ENCODE data around the gene ZNF335. TPM values are rescaled to one million over a fixed set of nuclear protein-coding genes. Genes with fewer than 3 reads are reported as not detected.

The ZNF335 gene, protein sequence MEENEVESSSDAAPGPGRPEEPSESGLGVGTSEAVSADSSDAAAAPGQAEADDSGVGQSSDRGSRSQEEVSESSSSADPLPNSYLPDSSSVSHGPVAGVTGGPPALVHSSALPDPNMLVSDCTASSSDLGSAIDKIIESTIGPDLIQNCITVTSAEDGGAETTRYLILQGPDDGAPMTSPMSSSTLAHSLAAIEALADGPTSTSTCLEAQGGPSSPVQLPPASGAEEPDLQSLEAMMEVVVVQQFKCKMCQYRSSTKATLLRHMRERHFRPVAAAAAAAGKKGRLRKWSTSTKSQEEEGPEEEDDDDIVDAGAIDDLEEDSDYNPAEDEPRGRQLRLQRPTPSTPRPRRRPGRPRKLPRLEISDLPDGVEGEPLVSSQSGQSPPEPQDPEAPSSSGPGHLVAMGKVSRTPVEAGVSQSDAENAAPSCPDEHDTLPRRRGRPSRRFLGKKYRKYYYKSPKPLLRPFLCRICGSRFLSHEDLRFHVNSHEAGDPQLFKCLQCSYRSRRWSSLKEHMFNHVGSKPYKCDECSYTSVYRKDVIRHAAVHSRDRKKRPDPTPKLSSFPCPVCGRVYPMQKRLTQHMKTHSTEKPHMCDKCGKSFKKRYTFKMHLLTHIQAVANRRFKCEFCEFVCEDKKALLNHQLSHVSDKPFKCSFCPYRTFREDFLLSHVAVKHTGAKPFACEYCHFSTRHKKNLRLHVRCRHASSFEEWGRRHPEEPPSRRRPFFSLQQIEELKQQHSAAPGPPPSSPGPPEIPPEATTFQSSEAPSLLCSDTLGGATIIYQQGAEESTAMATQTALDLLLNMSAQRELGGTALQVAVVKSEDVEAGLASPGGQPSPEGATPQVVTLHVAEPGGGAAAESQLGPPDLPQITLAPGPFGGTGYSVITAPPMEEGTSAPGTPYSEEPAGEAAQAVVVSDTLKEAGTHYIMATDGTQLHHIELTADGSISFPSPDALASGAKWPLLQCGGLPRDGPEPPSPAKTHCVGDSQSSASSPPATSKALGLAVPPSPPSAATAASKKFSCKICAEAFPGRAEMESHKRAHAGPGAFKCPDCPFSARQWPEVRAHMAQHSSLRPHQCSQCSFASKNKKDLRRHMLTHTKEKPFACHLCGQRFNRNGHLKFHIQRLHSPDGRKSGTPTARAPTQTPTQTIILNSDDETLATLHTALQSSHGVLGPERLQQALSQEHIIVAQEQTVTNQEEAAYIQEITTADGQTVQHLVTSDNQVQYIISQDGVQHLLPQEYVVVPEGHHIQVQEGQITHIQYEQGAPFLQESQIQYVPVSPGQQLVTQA (N-terminal part only)
- 11.4 TPM for polyA plus RNA-seq (ENCODE audit: insufficient read length)

DNA sequence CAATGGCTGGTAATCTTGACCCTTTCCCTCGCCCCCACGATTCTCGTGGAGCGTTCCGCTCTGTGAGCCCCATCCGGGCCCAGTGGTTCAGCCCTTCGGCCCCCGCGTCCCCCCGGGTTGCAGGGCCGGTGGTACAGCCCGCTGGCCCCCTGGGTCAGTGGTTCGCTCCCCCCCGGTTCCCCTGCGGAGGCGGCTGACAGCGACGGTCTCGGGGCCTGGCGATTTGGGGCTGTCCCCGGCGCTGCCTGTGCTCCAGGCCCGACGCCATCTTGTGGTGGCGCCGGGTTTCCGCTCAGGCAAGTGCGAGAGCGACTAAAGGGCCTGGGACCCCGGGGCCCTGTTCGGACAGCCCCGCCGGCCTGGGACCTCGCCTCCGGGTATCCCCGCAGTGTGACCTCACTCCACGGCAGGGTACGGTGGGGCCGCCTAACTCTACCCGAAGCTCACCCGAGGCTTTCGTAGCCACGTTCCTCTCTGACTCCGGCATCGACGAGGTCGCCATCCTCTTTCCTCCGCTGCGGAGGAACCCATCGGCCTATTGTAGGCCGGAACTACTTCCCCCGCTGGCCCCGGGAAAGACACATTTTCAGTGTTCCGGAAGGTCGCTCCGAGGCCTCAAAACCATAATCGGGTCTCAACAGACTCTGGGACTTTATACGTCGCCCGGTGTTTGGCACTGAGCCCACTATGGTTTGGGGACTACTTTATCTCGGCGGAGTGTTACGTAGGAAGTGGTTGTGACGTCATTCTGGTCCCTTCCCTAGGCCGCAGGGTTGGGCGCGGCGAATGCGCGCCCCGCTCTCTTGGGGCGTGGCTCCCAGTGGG lies at the start of gene ZNF335:
ZNF335 (minus strand) TSS at position 529 of the 825 bp plus-strand sequence. CDS start 793 bp downstream, outside the sequence.
- peak; percentile 82 for DNase-seq (ENCODE audit: low read depth)

DNA sequence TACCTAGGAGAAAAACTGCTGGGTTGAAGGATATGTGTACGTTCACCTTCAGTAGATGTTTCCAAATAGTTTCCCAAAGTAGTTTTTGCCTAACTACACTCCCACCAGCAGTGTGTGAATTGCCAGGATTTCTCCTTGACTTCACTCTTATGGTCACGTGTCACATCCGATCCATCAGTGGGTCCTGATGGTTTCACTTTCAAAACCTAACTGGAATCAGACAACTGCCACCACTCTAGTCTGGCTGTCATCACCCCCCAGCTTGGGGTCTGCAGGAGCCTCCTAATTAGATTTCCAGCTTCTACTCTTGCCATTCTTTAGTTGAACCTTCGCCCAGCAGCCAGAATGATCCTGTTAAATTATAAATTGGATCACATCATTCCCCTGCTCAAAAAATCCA lies 48.6 kb upstream of the ZNF335 start:
- no peak for DNase-seq (ENCODE audit: low read depth)

DNA sequence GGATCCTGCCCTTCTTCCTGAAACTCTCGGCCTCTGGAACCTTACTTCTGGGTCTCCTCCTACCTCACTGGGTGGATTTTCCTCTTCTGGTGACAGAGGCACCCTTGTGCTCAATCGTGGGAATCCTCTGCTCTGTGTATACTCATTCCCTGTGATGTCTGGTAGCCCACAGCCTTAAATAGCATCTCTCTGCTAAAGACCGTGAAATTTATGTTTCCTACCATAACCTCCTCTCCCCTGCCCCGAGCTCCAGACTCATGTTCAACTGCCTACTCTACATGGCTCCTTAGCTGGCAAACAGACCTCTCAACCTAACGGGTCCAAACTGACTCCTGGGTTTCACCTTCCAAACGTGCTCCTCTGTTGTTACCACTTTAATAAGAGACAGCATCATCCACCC lies 46.6 kb upstream of the ZNF335 start:
- no peak for DNase-seq (ENCODE audit: low read depth)

DNA sequence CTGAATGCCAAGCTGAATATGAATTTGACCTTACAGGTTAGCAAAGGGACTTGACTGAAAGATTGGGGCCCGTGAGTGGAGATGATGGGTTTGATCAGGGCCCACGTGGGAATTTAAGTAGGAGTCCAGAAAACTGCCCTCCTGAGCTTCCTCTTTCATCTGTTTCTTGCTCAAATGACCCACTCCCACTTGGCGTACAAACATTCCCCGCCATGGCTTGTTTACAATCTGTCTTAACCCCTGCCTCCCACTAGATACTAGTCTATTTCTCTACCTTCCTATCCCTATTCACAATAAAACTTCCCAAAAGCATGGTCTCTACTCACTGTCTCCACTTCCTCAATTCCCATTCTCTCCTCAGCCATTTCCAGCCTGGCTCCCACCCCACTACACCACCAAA lies 46.1 kb upstream of the ZNF335 start:
- no peak for DNase-seq (ENCODE audit: low read depth)

DNA sequence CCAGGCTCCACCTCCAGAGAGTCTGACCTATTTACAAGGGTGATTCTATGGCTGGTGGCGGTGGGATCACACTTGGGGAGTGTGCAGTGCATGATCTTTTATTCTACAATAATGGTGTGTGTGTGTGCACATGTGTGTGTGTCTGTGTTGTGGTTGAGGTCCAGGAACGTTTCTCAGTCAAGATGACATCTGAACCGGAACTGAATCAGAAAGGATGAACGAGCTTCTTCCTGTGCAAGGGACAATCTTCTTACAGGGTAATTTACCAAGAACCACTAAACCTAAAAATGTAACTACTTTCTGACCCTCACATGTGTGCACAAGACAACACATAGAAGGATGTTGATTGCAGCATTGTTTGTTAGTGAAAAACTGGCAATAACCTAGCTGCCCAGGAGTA lies 45.3 kb upstream of the ZNF335 start:
- DNase-seq (ENCODE audit: low read depth) = no peak

DNA sequence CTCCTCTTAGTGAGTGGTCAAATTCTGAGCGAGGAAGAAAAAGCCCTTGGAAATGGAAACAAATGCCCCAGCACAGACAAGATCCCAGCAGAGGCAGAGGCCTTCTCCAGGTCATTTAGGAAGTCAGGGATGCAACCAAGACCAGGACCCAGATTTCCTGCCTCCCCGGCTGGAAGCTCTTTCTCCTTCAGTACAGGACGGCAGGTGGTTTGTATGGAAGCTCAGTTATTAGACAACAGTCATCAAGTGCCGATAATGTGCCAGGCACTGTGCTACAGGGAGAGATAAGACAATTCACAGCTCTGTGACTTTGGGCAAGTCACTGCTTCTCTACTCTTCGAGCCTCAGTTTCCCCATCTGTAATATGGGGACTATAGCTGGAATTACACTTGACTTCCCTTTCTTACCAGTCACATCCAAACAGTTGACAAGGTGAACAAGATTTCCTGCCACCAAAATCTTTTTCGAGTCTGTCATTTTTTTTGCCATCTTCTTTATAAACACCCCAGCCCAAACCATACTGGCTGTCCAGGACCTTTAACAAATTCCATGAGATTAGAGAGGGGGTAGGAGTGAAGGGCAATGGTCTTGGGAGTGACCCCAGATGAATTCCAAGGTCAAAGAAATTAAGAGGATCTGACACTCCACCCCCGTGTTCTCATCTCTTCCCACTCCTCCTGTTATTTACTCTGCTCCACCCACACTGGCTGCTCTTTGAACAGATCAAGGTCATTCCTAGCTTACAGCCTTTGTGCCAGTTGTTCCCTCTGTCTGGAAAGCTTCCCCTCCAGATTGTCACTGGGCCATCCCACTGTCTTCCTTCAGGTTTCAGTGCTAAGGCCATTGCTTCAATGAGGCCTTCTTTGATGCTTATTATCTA lies 42.8 kb upstream of the ZNF335 start:
- DNase-seq (ENCODE audit: low read depth) = no peak

DNA sequence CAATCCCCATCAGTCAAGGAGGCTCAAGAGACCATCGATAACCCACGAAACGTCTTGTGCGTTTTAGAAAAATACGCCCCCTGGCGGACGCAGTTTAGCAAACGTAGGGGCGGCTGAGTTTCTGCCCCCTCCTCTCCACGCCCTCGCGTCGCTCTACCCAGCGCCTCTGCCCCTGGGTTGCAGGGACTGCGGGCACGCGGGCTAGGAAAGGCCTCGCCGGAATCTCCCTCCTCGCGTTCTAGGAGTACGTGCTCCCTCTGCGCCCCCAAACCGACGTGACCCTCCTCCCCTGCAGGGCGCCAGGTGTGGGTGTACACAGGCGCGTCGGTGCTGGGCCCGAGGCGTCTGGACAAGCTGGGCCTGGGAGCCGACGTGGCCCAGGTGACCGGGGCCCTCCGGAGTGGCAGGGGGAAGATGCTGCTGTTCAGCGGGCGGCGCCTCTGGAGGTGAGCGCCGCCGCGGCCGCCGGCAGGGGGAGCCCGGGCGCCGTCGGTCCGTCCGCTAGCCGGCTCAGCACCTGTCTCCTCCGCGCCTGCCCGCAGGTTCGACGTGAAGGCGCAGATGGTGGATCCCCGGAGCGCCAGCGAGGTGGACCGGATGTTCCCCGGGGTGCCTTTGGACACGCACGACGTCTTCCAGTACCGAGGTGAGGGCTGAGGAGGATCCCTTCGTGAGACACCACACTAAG lies 42.0 kb upstream of the ZNF335 start:
- no peak for DNase-seq (ENCODE audit: low read depth)

DNA sequence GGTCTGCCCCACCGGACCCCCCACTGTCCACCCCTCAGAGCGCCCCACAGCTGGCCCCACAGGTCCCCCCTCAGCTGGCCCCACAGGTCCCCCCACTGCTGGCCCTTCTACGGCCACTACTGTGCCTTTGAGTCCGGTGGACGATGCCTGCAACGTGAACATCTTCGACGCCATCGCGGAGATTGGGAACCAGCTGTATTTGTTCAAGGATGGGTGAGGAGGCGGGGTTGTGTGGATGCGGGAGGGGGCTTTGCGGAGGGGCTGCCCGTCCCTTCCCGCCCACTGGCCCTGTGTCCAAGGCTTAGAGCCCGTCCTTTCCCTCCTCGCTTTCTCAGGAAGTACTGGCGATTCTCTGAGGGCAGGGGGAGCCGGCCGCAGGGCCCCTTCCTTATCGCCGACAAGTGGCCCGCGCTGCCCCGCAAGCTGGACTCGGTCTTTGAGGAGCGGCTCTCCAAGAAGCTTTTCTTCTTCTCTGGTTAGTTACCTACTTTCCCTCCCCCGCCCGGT lies 41.4 kb upstream of the ZNF335 start:
- no peak for DNase-seq (ENCODE audit: low read depth)

DNA sequence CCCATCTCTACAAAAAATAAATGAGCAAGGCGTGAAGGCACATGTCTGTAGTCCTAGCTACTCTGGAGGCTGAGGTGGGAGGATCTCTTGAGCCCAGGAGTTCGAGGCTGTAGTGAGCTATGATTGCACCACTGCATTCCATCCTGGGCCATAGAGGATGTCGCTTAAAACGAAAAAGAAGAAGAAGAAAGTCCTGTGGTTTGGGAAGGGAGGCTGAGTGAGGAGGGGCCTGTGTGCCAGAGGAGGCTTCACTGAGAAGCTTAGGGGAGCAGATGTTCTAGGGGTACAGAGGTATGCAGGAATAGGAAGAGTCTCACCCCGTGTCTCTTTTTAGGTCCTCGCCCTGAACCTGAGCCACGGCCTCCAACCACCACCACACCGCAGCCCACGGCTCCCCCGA lies 40.9 kb upstream of the ZNF335 start:
- no peak for DNase-seq (ENCODE audit: low read depth)

DNA sequence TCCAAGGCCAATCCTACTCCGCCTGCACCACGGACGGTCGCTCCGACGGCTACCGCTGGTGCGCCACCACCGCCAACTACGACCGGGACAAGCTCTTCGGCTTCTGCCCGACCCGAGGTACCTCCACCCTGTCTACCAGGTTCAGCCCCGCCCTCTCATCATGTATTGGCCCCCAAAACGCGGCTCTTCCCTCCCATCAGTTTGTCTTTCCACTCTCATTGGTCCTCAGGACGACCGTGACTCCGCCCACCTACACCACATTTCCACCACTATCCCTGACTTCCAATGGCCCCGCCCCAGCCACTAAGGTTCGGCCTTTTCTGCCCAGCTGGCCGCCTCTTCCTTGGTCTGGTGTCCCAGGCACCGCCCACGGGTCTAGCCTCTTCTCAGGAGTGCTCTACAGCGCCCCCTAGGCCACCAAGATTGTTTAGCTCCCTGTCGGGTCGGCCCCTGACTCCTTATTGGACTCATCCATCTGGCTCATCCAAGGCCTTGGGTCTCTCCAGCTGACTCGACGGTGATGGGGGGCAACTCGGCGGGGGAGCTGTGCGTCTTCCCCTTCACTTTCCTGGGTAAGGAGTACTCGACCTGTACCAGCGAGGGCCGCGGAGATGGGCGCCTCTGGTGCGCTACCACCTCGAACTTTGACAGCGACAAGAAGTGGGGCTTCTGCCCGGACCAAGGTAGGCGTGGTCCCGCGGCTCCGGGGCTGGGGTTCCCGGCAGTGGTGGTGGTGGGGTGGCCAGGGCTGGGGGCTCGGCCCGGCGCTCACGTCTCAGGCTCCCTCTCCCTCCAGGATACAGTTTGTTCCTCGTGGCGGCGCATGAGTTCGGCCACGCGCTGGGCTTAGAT lies 39.9 kb upstream of the ZNF335 start:
- DNase-seq (ENCODE audit: low read depth) = no peak

DNA sequence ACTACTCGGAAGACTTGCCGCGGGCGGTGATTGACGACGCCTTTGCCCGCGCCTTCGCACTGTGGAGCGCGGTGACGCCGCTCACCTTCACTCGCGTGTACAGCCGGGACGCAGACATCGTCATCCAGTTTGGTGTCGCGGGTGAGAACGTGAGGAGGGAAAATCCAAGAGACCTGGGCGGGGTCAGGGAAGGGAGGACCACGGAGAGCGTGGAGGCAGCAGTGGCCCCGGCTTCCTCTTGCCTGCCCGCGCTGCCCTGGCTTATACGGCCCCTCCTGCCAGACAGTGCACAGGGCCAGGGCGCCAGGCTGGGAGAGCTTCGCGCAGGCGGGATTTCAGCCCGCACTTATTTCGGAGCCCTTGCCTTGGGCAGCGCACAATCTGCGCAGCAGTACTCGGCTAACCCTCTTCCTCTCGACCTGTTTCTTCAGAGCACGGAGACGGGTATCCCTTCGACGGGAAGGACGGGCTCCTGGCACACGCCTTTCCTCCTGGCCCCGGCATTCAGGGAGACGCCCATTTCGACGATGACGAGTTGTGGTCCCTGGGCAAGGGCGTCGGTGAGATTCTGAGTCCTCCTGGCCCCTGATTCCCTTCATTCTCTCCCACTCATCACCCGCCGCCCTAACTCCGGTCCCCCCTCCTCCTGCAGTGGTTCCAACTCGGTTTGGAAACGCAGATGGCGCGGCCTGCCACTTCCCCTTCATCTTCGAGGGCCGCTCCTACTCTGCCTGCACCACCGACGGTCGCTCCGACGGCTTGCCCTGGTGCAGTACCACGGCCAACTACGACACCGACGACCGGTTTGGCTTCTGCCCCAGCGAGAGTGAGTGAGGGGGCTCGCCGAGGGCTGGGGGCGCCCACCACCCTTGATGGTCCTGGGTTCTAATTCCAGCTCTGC lies 38.7 kb upstream of the ZNF335 start:
- no peak for DNase-seq (ENCODE audit: low read depth)

DNA sequence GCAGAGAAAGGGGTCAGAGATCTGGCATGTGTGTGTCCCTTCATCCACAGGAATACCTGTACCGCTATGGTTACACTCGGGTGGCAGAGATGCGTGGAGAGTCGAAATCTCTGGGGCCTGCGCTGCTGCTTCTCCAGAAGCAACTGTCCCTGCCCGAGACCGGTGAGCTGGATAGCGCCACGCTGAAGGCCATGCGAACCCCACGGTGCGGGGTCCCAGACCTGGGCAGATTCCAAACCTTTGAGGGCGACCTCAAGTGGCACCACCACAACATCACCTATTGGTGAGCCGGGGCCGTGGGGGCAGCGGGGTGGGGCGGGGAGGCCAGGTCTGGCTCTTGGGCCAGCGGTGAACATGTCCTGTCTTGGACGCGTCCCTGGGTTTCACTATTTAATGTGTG lies 37.8 kb upstream of the ZNF335 start:
- DNase-seq (ENCODE audit: low read depth) = no peak

DNA sequence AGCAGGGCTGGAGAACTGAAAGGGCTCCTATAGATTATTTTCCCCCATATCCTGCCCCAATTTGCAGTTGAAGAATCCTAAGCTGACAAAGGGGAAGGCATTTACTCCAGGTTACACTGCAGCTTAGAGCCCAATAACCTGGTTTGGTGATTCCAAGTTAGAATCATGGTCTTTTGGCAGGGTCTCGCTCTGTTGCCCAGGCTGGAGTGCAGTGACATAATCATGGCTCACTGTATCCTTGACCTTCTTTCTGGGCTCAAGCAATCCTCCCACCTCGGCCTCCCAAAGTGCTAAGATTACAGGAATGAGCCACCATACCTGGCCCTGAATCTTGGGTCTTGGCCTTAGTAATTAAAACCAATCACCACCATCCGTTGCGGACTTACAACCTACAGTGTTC lies 35.7 kb upstream of the ZNF335 start:
- no peak for DNase-seq (ENCODE audit: low read depth)

DNA sequence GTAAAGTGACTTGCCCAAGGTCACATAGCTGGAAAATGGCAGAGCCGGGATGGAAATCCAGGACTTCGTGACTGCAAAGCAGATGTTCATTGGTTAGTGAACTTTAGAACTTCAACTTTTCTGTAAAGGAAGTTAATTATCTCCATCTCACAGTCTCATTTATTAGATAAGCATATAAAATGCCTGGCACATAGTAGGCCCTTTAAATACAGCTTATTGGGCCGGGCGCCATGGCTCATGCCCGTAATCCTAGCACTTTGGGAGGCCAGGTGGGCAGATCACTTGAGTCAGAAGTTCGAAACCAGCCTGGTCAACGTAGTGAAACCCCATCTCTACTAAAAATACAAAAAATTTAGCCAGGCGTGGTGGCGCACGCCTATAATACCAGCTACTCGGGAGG lies 35.0 kb upstream of the ZNF335 start:
- DNase-seq (ENCODE audit: low read depth) = no peak

DNA sequence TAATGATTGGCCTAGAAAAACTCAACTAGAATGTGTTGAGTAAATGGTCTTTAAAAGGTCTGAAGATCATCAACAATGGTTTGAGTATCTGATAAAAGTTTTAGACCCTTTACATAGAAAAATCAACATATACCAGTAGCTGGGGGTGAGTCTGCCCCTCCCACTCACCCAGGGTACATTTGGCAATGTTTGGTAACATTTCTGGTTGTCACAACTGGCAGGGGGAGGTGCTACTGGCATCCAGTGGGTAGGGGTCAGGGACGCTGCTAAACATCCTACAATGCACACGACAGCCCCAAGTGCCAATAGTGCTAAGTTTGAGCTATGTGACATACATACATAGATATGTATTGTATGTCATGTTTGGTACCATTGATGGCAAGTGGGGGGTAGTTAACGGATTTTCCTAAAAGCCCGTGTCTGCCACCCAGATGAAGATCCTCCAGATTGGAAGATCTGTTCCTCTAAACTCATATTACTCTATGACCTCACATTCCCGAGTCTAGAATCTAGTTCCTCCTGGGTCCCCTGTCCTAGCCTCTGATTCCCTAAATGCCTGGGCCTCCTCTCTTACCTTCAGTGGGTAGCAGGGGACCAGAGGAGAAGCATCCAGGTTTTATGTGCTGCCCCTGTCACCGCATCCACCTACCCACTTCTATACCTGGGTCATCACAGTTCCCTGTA lies 34.2 kb upstream of the ZNF335 start:
- no peak for DNase-seq (ENCODE audit: low read depth)

DNA sequence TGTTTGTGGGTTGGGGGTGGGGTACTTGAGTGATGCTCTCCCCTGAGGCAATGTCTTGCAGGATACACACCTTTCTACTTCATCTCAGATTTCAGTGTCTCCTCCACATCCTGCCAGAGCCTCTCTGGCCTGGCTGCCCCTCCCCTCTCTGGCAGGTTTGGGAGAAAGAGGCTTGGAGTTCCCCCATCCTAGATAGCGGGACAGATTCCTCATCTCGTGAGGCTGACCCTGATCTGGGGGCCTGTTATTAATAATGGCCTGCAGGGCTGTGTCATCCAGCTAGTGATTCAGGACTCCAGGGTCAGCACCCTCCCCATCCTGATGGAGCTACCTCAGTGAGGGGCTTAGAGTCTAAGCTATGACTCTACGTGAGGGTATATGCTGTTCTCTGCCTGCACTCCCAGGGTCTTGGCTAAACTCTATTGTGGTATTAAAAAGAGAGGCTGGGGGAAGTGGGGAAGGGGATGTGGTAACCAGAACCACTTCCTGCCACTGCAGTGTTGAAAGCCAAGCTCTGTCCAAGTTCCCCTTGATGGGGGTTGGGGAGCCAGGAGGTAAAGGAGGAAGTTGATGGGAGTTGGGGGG lies 33.0 kb upstream of the ZNF335 start:
- no peak for DNase-seq (ENCODE audit: low read depth)

Data from forelimb muscle (tissue), 1 donor.